ENCODE measurements around the gene CSNK1G2.

- TF ChIP-seq CTCF (IDR thresholded peaks at IDR 0.05; ENCODE audit: low read depth, low read length): no peak
- no peak for TF ChIP-seq POLR2A (IDR thresholded peaks at IDR 0.05; ENCODE audit: extremely low read depth, insufficient read length)
- no peak for TF ChIP-seq MAX (IDR thresholded peaks at IDR 0.05; ENCODE audit: low read depth, low read length)
Measured at GRCh38 chr19:1923319-1923718, 17.7 kb upstream of the CSNK1G2 start.
